Measurements from ENCODE around the gene FOXF2.

- TF ChIP-seq CTCF (IDR thresholded peaks at IDR 0.05), result no peak
- TF ChIP-seq EZH2 (IDR thresholded peaks at IDR 0.05; ENCODE audit: borderline replicate concordance, insufficient read depth, low read depth, low read length, poor library complexity, severe bottlenecking), result peak; percentile 36
Observed at GRCh38 chr6:1378065-1379016, 11.0 kb upstream of the FOXF2 start.

All from B cell (primary cell).